HG03432 (cell line): ENCODE measurements around the gene U2AF1L4.
A peak's percentile ranks its signal among the peaks of the same experiment; 100 is the strongest.

Source experiments
- ATAC-seq: cut with Tn5 transposase; IDR thresholded peaks from one replicate; pipeline ENCODE4 v1.9.1; 2021; ENCODE audit warnings: mild to moderate bottlenecking, moderate library complexity; ENCODE audit not compliant: unreplicated experiment

The U2AF1L4 gene

GRCh38 chr19:35714601-35715354, 30.4 kb downstream of the U2AF1L4 start:
- no peak for ATAC-seq

- ATAC-seq = no peak
Measured at GRCh38 chr19:35713904-35714495, 31.2 kb downstream of the U2AF1L4 start.

GRCh38 chr19:35713506-35713850, 31.7 kb downstream of the U2AF1L4 start:
- ATAC-seq = no peak

GRCh38 chr19:35712567-35713505, 32.4 kb downstream of the U2AF1L4 start:
- ATAC-seq = peak; percentile 7

- ATAC-seq = peak; percentile 35
Measured at GRCh38 chr19:35710784-35711723, 34.2 kb downstream of the U2AF1L4 start.

- no peak for ATAC-seq
Measured at GRCh38 chr19:35708391-35708790, 36.8 kb downstream of the U2AF1L4 start.

GRCh38 chr19:35704218-35704617, 41.0 kb downstream of the U2AF1L4 start, which contains the start of gene ZBTB32:
Gene ZBTB32 (plus strand): TSS chr19:35704558. CDS start chr19:35714627, 10,069 bp downstream.
- ATAC-seq = no peak

GRCh38 chr19:35703343-35703742, 41.9 kb downstream of the U2AF1L4 start:
- ATAC-seq = no peak

GRCh38 chr19:35702223-35703012, 42.8 kb downstream of the U2AF1L4 start:
- peak; percentile 87 for ATAC-seq

GRCh38 chr19:35696835-35697234, 48.4 kb downstream of the U2AF1L4 start:
- no peak for ATAC-seq

GRCh38 chr19:35695895-35696422, 49.3 kb downstream of the U2AF1L4 start:
- ATAC-seq = no peak

GRCh38 chr19:35693835-35694599, 51.2 kb downstream of the U2AF1L4 start:
- ATAC-seq = peak; percentile 74

- ATAC-seq = no peak
Measured at GRCh38 chr19:35693422-35693821, 51.8 kb downstream of the U2AF1L4 start.
